Effector CD8-positive, alpha-beta T cell (primary cell): ENCODE data around the gene RBPMS2.
"Not testable (repeated sequence)": the region's sequence is repeated elsewhere in the genome, so short reads cannot be mapped to it uniquely, and the experiment has no call there.

Source experiments
- DNase-seq: peaks from one replicate; lab custom pipeline; 2025; lab: John Stamatoyannopoulos, UW
- total RNA-seq, 4 experiments: gene quantifications; one replicate each; lab custom pipeline; 2026; lab: John Stamatoyannopoulos, UW

Gene RBPMS2
- total RNA-seq, result 0 to 1.8 (median 0.34) reads per million in 4 experiments

GRCh38 chr15:64775551-64776401 lies at the start of gene RBPMS2:
Gene RBPMS2 (minus strand): TSS chr15:64775589. CDS start chr15:64775319, 270 bp downstream.
- DNase-seq, result no peak

GRCh38 chr15:64824929-64825430 lies 49.6 kb upstream of the RBPMS2 start:
- no peak for DNase-seq

- DNase-seq, result no peak
These were observed 41.1 kb upstream of the RBPMS2 start for GRCh38 chr15:64816452-64816851.

GRCh38 chr15:64814965-64815364 lies 39.6 kb upstream of the RBPMS2 start:
- not testable (repeated sequence) for DNase-seq

GRCh38 chr15:64814283-64814682 lies 38.9 kb upstream of the RBPMS2 start:
- DNase-seq, result not testable (repeated sequence)

GRCh38 chr15:64813075-64813474 lies 37.7 kb upstream of the RBPMS2 start:
- DNase-seq, result no peak

GRCh38 chr15:64810497-64811326 lies 35.3 kb upstream of the RBPMS2 start:
- no peak for DNase-seq

GRCh38 chr15:64809649-64810496 lies 34.5 kb upstream of the RBPMS2 start:
- DNase-seq, result peak; percentile 57

GRCh38 chr15:64808785-64809453 lies 33.5 kb upstream of the RBPMS2 start:
- DNase-seq, result no peak

- no peak for DNase-seq
These were observed 32.4 kb upstream of the RBPMS2 start for GRCh38 chr15:64807751-64808222.

GRCh38 chr15:64807051-64807749 lies 31.8 kb upstream of the RBPMS2 start:
- no peak for DNase-seq

- DNase-seq, result no peak
These were observed 31.1 kb upstream of the RBPMS2 start for GRCh38 chr15:64806509-64806908.

GRCh38 chr15:64804619-64805018 lies 29.2 kb upstream of the RBPMS2 start:
- no peak for DNase-seq

- no peak for DNase-seq
These were observed 28.1 kb upstream of the RBPMS2 start for GRCh38 chr15:64803526-64803925.

- DNase-seq, result no peak
These were observed 25.1 kb upstream of the RBPMS2 start for GRCh38 chr15:64800476-64800875.

- DNase-seq, result not testable (repeated sequence)
These were observed 23.5 kb upstream of the RBPMS2 start for GRCh38 chr15:64798905-64799304.

- not testable (repeated sequence) for DNase-seq
These were observed 20.5 kb upstream of the RBPMS2 start for GRCh38 chr15:64795921-64796320.

GRCh38 chr15:64795299-64795698 lies 19.9 kb upstream of the RBPMS2 start:
- DNase-seq, result not testable (repeated sequence)

GRCh38 chr15:64792282-64792681 lies 16.9 kb upstream of the RBPMS2 start:
- no peak for DNase-seq

GRCh38 chr15:64791401-64791800 lies 16.0 kb upstream of the RBPMS2 start:
- DNase-seq, result no peak
